Prostate gland (tissue), 2 donors: ENCODE data around the gene NEGR1. TPM values are rescaled to one million over a fixed set of nuclear protein-coding genes. Genes with fewer than 3 reads are reported as not detected.
A peak's percentile ranks its signal among the peaks of the same experiment; 100 is the strongest.

Source experiments
- DNase-seq: peaks from one replicate; pipeline ENCODE4 v3.0.0-alpha.2; 2019; ENCODE audit warnings: low spot score
- H3K27ac ChIP-seq, 2 donors: fragments of 200-600 bp; sonication (generic); 2 replicates each; pipeline ENCODE4 v1.5.1; 2017 to 2019
- H3K27me3 ChIP-seq: fragments of 200-600 bp; sonication (generic); replicated peaks from 2 replicates; pipeline ENCODE4 v1.5.1; 2019; ENCODE audit not compliant: insufficient read depth
- H3K36me3 ChIP-seq, 2 donors: fragments of 200-600 bp; sonication (generic); 1 replicate in 1 of 2; 2 replicates in 1 of 2; pipeline versions ENCODE4 v1.5.1 to v1.8.1; 2017 to 2019
- H3K4me1 ChIP-seq: fragments of 200-600 bp; sonication (generic); replicated peaks from 2 replicates; pipeline ENCODE4 v1.5.1; 2019
- H3K4me3 ChIP-seq, 2 donors: fragments of 200-600 bp; sonication (generic); 2 replicates each; pipeline ENCODE4 v1.5.1; 2017 to 2019
- H3K9me3 ChIP-seq: fragments of 200-600 bp; sonication (generic); 2 replicates; pipeline ENCODE4 v1.5.1; 2017
- POLR2A ChIP-seq: fragments of 450-650 bp; IDR thresholded peaks from one replicate; pipeline ENCODE4 v1.6.1; 2016; ENCODE audit warnings: antibody characterized with exemption, mild to moderate bottlenecking
- POLR2AphosphoS5 ChIP-seq: sonication (generic); formaldehyde crosslinking; IDR thresholded peaks from one replicate; pipeline ENCODE4 v1.6.1; 2017; ENCODE audit warnings: antibody characterized with exemption
- WGBS: methylation state at CpG from one replicate; pipeline ENCODE4 v1.1.5; 2018; 5-methylcytosine and 5-hydroxymethylcytosine counted together
- intact Hi-C: fragments of 100-400 bp; cut with DNase I; formaldehyde crosslinking; loops from one replicate; pipeline ENCODE4 v1.14.2; 2022
- total RNA-seq, 2 donors: library from RNA; depleted of rRNA; stranded (reverse); fragments of >200 nt; gene quantifications; one replicate each; pipeline ENCODE4 v1.1.0, GENCODE V29; 2016
- TF ChIP-seq, protein P1 (sequence below), 4 experiments: fragments of 200-600 bp in 2 of 4; fragments of 450-650 bp in 2 of 4; sonication (generic) in 2 of 4; IDR thresholded peaks; 1 replicate in 3 of 4; 2 replicates in 1 of 4; pipeline ENCODE4 v1.5.1; 2016 to 2019; ENCODE audit warnings: antibody characterized with exemption in 4 of 4, mild to moderate bottlenecking in 2 of 4, moderate library complexity in 2 of 4

The NEGR1 gene
- total RNA-seq, 2 donors from 2014 or later = 2.3 to 7.6 TPM

DNA sequence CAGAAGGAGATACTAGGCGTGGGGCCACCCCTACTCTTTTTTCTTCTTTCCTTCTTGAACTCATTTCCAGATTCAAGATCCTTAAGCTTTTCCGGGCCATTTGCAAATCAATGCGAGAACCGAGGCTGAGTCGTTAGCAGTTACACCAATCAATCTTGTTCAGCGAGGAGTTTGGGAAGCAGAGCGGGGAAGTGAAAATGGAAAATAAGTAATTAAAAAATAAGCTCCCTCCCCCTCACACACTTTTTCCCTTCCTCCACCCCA, 1.7 kb upstream of the NEGR1 start:
- DNase-seq = no peak
- Histone ChIP-seq H3K27me3 (no peaks in the 10 kb centered on the region), H3K36me3 (no peaks in the 10 kb centered on the region), H3K9me3 (no peaks in the 10 kb centered on the region), H3K4me3 (peak overlapping the region; percentile 50), H3K27ac (peak overlapping the region; percentile 74 to 81), H3K4me1 (no peaks in the 10 kb centered on the region)
- intact Hi-C loops = loop anchor here (5.0 kb wide), 1 partner anchor 57 kb away; no protein-coding TSS in a partner anchor
- TF ChIP-seq, protein P1, sequence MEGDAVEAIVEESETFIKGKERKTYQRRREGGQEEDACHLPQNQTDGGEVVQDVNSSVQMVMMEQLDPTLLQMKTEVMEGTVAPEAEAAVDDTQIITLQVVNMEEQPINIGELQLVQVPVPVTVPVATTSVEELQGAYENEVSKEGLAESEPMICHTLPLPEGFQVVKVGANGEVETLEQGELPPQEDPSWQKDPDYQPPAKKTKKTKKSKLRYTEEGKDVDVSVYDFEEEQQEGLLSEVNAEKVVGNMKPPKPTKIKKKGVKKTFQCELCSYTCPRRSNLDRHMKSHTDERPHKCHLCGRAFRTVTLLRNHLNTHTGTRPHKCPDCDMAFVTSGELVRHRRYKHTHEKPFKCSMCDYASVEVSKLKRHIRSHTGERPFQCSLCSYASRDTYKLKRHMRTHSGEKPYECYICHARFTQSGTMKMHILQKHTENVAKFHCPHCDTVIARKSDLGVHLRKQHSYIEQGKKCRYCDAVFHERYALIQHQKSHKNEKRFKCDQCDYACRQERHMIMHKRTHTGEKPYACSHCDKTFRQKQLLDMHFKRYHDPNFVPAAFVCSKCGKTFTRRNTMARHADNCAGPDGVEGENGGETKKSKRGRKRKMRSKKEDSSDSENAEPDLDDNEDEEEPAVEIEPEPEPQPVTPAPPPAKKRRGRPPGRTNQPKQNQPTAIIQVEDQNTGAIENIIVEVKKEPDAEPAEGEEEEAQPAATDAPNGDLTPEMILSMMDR (IDR thresholded peaks at IDR 0.05) = no peak
- 0% methylated on average over 7 of the region's 7 CpGs for WGBS

DNA sequence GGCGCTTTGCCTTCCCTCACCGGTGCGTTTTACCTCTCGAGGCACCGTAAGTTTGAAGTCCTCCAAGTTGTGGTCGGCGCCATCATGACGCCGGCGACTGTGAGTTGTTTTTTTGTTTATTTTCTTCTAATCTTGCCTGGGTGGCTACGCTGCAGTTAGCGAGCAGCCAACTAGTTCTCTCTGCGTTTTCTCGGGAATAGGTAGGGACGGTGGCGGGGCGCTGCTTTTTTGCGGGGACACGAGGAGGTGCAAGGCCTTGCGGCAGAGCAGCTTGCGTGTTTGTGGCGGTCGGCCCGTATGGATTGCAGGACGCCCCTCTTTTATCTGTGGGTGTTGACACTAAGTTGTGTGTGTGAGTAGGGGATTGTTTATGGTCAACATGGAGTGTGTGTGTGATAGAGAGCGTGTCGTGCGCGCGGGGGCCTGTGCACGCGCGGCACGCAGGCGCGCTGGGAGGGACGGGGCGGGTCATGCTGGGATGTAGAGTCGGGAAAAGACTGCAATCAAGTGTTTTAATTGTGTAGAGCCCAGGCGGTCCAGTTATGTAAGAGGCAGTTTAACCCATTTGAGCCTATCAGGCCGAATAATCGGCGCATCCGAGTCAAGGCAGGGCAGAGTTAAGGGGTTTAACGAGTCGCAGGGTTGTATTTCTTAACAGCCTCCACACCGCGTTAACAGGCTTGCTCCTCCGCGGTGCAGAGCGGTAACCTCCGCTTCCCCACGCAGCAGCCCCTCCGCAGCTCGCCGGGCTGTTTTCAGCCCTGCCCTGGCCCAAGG, 1.2 kb upstream of the NEGR1 start:
- intact Hi-C loops = loop anchor here (5.0 kb wide), 1 partner anchor 56 kb away; no protein-coding TSS in a partner anchor
- Histone ChIP-seq H3K36me3 (no peaks in the 10 kb centered on the region), H3K4me1 (no peaks in the 10 kb centered on the region), H3K9me3 (no peaks in the 10 kb centered on the region), H3K27me3 (no peaks in the 10 kb centered on the region), H3K4me3 (peak overlapping the region; percentile 50), H3K27ac (peak overlapping the region; percentile 74 to 81)
- WGBS = under 1% methylated on average over 56 of the region's 56 CpGs
- peak; percentile 26 for DNase-seq
- TF ChIP-seq, protein P1 (IDR thresholded peaks at IDR 0.05) = no peak
- no peak for TF ChIP-seq POLR2A

DNA sequence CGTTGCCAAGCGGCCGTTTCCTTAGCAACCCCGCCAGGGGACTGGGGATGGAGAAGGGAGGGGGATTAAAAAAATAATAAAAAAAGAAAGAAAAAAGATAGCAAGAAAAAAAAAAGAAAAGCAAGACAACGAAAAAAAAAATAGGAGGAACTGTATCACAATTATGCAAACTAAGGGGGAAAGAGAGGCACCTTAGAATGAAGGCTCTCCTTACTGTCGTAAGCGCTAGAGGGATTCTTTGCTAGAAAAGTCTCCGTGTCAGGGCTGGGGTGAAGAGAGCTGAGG, 625 bp upstream of the NEGR1 start:
- intact Hi-C loops = loop anchor here (5.0 kb wide), 1 partner anchor 56 kb away; no protein-coding TSS in a partner anchor
- Histone ChIP-seq H3K4me1 (no peaks in the 10 kb centered on the region), H3K4me3 (peak overlapping the region; percentile 50)

DNA sequence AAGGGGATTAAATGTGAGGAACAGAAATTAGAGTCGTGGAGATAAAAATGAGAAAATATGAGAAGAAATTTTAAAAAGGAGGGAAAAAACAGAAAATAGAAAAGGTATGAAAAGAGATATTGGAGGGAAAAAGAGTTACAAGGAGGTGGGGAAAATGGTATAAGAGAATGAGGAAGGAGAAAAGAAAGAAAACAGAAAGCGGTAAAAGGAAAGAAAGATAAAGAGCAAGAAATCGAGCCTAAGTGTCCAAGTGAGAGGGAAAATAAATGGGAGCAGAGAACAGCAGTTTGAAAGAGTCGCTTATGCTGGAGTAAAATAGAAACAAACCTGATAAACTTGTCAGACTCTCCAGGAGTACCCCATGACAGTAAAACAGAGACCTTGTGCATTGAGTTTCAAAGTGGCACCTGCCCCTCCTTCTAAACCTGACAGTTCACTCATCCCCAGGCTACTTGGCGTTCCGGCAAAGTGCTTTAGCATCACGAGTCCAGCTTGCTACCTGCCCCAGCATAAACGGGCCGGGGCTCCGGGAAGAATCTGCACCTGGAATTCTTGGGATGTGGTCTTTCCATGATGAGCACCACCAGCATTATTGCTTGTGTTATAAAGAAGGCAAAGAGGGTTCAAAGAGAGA, 585 bp downstream of the NEGR1 start:
- H3K27ac ChIP-seq = peak overlapping the region; percentile 34 to 74
- no peak for DNase-seq
- H3K4me3 ChIP-seq = peak overlapping the region; percentile 50
- 7% methylated on average over 10 of the region's 10 CpGs for whole genome bisulfite sequencing
- H3K9me3 ChIP-seq = no peaks in the 10 kb centered on the region
- intact Hi-C loops = loop anchor here (2.0 to 5.0 kb wide), 2 partner anchors 54 to 95 kb away; no protein-coding TSS in a partner anchor
- no peaks in the 10 kb centered on the region for H3K36me3 ChIP-seq
- TF ChIP-seq, protein P1 (IDR thresholded peaks at IDR 0.05) = no peak
- no peak for TF ChIP-seq POLR2A
- no peak for TF ChIP-seq POLR2AphosphoS5
- H3K27me3 ChIP-seq = no peaks in the 10 kb centered on the region
- no peaks in the 10 kb centered on the region for H3K4me1 ChIP-seq

More for the DNA sequence above, 625 bp upstream of the NEGR1 start:
- no peak for DNase-seq
- TF ChIP-seq POLR2AphosphoS5 = no peak
- TF ChIP-seq, protein P1 (IDR thresholded peaks at IDR 0.05) = no peak
- no peak for TF ChIP-seq POLR2A
- Histone ChIP-seq H3K9me3 (no peaks in the 10 kb centered on the region), H3K27ac (peak overlapping the region; percentile 74 to 81), H3K36me3 (no peaks in the 10 kb centered on the region), H3K27me3 (no peaks in the 10 kb centered on the region)
- WGBS = under 1% methylated on average over 8 of the region's 8 CpGs

DNA sequence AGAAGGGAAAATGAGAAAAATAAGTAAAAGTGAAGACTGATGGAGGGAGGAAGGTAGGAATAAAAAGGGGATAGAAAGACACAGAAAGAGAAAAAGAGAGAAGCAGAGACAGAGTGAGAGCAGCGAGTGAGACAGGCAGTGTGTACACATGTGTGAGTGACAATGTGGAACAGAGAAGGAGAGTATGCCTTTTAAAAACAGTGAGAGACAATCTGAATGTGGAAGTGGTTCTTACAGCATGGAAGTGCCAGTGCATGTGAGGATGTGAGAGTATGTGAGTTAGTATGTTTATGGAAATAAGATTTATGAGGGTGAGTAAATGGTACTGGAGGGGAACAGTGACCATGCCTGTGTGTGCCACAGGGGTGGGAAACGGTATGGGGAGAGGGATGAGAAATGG, 1.2 kb downstream of the NEGR1 start:
- intact Hi-C loops = loop anchor here (2.0 to 5.0 kb wide), 2 partner anchors 54 to 94 kb away; no protein-coding TSS in a partner anchor
- no peak for DNase-seq
- H3K27ac ChIP-seq = no peak overlapping the region
- WGBS = 16% methylated on average over 2 of the region's 2 CpGs
- H3K4me3 ChIP-seq = peak overlapping the region in 1 of 2 donors; percentile 50
- TF ChIP-seq, protein P1 (IDR thresholded peaks at IDR 0.05) = no peak
- TF ChIP-seq POLR2AphosphoS5 (no peak), POLR2A (no peak)
- no peaks in the 10 kb centered on the region for H3K36me3 ChIP-seq
- no peaks in the 10 kb centered on the region for H3K4me1 ChIP-seq
- no peaks in the 10 kb centered on the region for H3K9me3 ChIP-seq
- no peaks in the 10 kb centered on the region for H3K27me3 ChIP-seq
